GDM1 (cell line): ENCODE measurements around the gene ZBTB5.
A peak's percentile ranks its signal among the peaks of the same experiment; 100 is the strongest.
"Not testable (repeated sequence)": the region's sequence is repeated elsewhere in the genome, so short reads cannot be mapped to it uniquely, and the experiment has no call there.

ENCODE experiments used
- DNase-seq: peaks from one replicate; lab custom pipeline; 2025; lab: John Stamatoyannopoulos, UW

ZBTB5 gene

GRCh38 chr9:37452611-37453010 lies 12.6 kb downstream of the ZBTB5 start:
- DNase-seq: no peak

DNA sequence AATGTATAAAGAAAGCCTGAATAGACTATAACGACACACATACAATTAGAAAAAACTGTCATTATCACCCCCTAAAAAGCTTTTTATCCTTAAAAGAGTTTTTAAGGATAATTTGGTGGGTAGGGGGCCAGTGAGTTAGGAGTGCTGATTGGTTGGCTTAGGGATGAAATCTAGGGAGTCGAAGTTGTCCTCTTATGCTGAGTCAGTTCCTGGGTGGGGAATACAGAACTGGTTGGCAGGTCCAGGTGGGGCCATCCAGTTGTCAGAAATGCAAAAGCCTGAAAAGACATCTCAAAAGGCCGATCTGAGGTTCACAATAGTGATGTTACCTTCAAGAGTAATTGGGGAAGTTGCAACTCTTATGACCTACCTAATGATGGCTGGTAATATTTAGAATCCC lies 13.6 kb downstream of the ZBTB5 start:
- no peak for DNase-seq

DNA sequence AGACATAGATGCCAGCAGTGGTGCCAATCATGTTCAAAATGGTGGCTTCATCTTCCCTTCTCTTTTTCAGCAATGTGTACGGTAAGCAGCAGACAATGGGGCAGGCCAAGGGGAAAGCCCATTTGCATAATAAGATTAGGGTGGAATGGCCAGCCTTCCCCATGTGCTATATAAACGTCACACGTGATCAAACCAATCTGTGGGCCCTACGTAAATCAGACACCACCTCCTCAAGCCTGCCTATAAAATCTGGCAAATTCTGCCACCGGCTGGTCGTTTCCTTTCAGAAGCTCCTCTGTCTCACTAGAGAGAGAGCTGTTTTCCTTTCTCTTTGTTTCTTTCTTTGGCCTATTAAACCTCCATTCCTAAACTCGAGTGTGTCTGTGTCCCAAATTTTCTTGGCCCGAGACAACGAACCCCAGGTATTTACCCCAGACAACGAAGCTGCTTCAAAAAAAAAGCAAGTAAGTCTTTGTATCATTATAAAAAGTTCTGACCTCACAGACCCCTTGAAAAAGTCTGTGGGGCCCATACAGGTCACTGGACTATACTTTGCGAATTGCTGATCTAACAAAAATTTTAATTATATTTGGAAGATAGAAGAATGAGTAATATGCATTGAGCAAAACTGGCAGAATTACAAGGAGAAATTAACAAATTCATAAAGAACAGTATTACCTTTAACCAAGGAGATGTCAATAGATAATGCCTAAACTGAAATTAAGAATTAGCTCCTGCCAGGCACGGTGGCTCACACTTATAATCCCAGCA lies 15.2 kb downstream of the ZBTB5 start:
- no peak for DNase-seq

GRCh38 chr9:37447111-37447510 lies 18.1 kb downstream of the ZBTB5 start:
- no peak for DNase-seq

DNA sequence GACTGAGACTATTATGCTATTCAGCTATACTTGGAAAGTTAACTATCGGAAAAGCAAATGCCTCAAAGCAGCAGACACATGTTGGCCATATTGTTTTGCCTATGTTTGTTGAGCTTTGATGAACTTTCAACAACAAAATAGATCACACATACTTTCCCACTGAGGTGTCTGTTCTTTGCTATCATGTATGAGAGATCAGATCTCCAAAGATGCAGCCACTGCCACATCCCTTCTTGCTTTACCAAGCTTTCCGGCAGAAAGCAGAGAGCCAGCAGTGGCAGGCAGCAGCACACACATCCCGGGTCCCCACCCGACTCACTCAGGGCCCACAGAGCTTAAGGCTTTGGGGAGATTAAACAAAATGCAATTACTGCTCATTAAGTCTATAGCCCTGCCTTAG lies 18.8 kb downstream of the ZBTB5 start:
- DNase-seq: no peak

DNA sequence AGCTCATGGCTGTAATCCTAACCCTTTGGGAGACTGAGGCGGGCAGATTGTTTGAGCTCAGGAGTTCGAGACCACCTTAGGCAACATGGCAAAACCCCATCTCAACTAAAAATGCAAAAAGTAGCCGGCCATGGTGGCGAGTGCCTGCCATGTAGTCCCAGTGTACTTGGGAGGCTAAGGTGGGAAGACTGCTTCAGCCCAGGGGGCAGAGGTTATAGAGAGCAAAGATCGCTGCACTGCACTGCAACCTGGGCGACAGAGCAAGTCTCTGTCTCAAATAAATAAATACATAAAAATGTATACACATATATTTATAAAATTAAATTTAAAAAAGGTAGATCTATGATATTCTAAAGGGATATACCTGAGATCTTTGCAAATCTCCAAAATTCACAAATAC lies 19.4 kb downstream of the ZBTB5 start:
- DNase-seq: no peak

DNA sequence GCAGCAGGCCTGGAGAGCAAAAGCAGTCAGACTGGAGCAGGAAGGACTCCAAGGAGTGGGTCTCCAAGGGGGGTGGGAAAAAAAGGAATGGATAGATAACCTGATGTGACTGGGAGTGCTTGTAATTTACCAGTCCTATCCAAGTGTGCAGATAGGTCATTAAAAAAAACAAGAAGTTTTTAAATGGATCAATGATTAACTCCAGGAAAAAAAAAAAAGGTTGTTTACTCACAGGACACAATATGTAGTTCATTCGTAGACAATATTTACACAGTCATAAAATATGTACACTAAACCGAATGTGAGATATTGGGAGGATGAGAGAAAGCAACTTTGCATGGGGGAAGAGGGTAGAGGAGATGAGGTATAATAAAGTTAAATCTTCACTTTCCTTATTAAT lies 20.4 kb downstream of the ZBTB5 start:
- DNase-seq: no peak

GRCh38 chr9:37443566-37443965 lies 21.7 kb downstream of the ZBTB5 start:
- DNase-seq: no peak

DNA sequence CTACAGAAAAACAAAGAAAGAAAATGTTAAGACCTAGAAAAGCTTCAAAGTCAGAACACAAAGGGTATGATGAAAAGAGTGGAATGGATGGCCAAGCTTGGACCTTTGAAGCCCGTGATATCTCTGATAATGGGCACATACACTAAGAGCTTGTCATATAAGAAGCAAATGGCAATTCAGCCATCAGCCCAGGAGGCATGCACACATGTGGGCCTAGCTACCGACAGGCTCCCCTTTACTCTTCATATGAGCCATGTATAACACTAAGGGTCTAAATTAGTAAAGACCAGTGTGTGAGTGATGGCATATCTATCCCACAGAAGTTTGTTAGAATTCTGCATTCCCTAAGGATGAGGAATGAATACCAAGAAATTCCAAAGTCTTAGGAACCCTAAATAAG lies 22.7 kb downstream of the ZBTB5 start:
- no peak for DNase-seq

- no peak for DNase-seq
Measured at GRCh38 chr9:37441776-37442370, 23.4 kb downstream of the ZBTB5 start.

GRCh38 chr9:37438359-37438758 lies 26.9 kb downstream of the ZBTB5 start:
- DNase-seq: no peak

DNA sequence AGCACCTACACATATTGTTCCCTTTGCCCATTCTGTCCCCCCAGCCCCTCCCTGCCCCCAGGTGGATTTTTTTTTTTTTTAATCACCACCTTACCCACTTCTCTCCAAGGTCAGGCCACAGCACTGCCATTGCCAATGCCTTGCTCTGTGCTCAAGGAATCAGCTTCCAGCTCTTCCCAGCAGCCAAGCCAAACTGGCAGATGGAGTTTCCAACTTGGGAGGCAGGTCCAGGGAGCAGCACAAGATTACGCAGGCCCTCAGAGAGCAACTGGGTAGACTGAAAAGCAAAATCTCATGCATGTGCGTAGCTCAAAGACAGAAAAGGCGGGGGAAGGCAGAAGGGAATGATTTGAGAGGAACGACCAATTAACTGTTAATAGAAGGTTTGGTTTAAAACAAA lies 27.6 kb downstream of the ZBTB5 start:
- no peak for DNase-seq

DNA sequence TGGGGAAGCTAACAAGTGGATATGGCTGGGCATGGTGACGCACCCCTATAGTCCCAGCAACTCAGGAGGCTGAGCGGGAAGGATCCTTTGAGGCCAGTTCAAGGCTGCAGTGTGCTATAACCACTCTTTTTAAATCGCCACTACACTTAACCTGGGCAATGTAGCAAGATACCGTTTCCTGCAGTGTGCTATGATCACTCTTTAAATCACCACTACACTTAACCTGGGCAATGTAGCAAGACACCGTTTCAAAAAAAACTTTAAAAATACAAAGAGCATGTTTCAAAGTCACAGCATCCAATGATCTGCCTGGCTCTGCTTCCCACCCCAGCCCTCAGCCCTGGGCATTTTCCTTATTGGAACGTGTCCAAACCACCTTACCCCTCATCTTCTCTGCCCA lies 28.2 kb downstream of the ZBTB5 start:
- no peak for DNase-seq

DNA sequence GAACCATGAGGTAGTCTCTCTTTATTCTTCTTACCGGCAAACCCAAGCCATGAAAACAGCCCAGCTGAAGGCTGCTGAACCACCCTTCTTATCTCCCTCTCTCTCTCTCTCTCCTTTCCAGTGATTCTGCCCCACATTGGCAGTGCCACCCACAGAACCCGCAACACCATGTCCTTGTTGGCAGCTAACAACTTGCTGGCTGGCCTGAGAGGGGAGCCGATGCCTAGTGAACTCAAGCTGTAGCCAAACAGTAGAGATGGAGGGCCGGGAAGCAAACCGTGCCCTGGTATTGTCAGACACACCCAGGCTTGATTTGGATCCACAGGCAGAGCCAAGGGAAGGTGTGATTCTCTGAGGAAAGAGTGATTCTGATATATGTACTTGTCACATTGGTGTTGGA lies 28.7 kb downstream of the ZBTB5 start:
- DNase-seq: no peak

GRCh38 chr9:37433867-37434371 lies 31.3 kb downstream of the ZBTB5 start:
- no peak for DNase-seq

GRCh38 chr9:37432020-37432419 lies 33.2 kb downstream of the ZBTB5 start:
- DNase-seq: no peak

- DNase-seq: no peak
Measured at GRCh38 chr9:37430841-37431597, 34.2 kb downstream of the ZBTB5 start.

GRCh38 chr9:37429441-37430285 lies 35.6 kb downstream of the ZBTB5 start:
- no peak for DNase-seq

DNA sequence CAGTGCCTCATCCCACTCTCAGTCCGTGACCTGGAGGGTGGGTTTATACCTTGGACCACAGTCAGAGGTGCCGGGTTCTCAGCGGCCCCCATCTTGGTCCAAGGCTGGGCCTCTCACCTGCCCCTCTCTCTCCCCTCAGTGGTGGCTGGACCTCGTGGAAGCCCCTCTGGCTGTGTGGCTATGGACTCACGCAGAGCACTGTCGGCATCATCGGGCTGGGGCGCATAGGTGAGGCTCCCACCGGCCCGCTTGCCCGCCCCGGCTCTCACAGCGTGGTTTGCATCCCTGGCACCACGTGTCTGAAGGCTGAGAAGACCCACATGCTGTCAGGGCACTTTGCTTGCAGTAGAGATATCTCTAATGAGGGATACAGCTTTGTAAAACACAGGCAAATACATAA lies 36.9 kb downstream of the ZBTB5 start:
- DNase-seq: no peak

- peak; percentile 21 for DNase-seq
Measured at GRCh38 chr9:37426846-37427245, 38.4 kb downstream of the ZBTB5 start.

- not testable (repeated sequence) for DNase-seq
Measured at GRCh38 chr9:37426431-37426830, 38.8 kb downstream of the ZBTB5 start.

DNA sequence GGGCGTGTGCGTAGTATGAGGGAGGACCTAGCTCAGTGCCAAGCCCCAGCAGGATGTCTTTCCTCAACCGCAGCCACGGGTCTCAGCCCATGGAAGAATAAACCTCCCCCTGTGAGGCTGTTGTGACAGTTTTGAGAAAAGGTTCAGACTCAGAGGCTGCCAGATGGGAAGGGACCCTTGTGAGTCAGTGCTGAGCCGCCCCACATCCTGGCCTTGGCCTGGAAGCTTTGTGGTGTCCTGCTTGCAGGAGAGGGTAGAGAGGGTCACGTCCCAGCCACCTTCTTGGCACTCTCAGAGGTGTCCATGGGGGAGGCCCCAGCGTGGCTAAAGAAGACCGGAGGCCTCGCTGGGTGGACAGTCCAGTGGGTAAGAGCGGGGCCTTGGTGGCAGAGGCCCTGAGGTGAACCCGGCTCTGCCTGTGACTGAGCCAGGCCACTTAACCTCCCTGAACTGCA lies 39.9 kb downstream of the ZBTB5 start:
- no peak for DNase-seq
